Ectodermal cell (in vitro differentiated cells): ENCODE measurements around the gene DNAAF1.
"Not testable (repeated sequence)": the region's sequence is repeated elsewhere in the genome, so short reads cannot be mapped to it uniquely, and the experiment has no call there.

Source experiments
- H3K27ac ChIP-seq: 2 replicates; pipeline ENCODE4 v1.7.0; 2013; ENCODE audit warnings: mild to moderate bottlenecking, low read depth, low read length; ENCODE audit not compliant: insufficient read depth, poor library complexity, severe bottlenecking
- H3K27me3 ChIP-seq: 2 replicates; pipeline ENCODE4 v1.7.0; 2013; ENCODE audit warnings: mild to moderate bottlenecking, low read length; ENCODE audit not compliant: insufficient read depth, control insufficient read depth, poor library complexity, severe bottlenecking
- H3K36me3 ChIP-seq: one replicate; pipeline ENCODE4 v1.7.0; 2013; ENCODE audit warnings: low read length; ENCODE audit not compliant: control insufficient read depth, insufficient read depth
- H3K4me1 ChIP-seq: one replicate; pipeline ENCODE4 v1.7.0; 2013; ENCODE audit warnings: low read length; ENCODE audit not compliant: control insufficient read depth, insufficient read depth
- H3K4me3 ChIP-seq: 2 replicates; pipeline ENCODE4 v1.7.0; 2013; ENCODE audit warnings: low read depth, low read length, control low read depth; ENCODE audit not compliant: insufficient read depth
- H3K9me3 ChIP-seq: 2 replicates; pipeline ENCODE4 v1.7.0; 2013; ENCODE audit warnings: mild to moderate bottlenecking, low read length, moderate library complexity; ENCODE audit not compliant: control insufficient read depth
- WGBS, 2 experiments: methylation state at CpG; one replicate each; pipeline ENCODE4 v1.1.7; 2013; ENCODE audit warnings: missing lambda C conversion rate in 2 of 2; 5-methylcytosine and 5-hydroxymethylcytosine counted together

The DNAAF1 gene

DNA sequence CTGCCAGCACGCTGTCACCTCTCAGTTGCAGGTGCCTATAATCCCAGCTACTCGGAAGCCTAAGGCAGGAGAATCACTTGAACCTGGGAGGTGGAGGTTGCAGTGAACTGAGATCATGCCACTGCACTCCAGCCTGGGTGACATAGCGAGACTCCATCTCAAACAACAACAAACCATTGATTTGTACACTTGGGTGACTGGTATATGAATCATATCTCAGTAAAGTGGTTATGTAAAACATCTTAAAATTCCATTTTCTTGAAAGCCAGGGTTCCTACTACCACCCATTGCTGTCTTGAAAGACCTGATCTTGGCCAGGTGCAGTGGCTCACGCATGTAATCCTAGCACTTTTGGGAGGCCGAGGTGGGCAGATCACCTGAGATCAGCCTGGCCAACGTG is 60.0 kb downstream of the DNAAF1 start:
- not testable (repeated sequence) for H3K27ac ChIP-seq, H3K36me3 ChIP-seq, H3K4me1 ChIP-seq, H3K4me3 ChIP-seq, H3K9me3 ChIP-seq, H3K27me3 ChIP-seq
- WGBS, 2 experiments = 95% methylated on average over 6 of the region's 6 CpGs

- no peaks in the 10 kb centered on the region for H3K9me3 ChIP-seq
- H3K36me3 ChIP-seq = no peaks in the 10 kb centered on the region
- H3K4me1 ChIP-seq = no peaks in the 10 kb centered on the region
- H3K27ac ChIP-seq = no peak overlapping the region
- H3K27me3 ChIP-seq = no peaks in the 10 kb centered on the region
- WGBS, 2 experiments = 94% methylated on average over 18 of the region's 18 CpGs
- H3K4me3 ChIP-seq = no peak overlapping the region
Measured at GRCh38 chr16:84205976-84206691, 61.0 kb downstream of the DNAAF1 start.

DNA sequence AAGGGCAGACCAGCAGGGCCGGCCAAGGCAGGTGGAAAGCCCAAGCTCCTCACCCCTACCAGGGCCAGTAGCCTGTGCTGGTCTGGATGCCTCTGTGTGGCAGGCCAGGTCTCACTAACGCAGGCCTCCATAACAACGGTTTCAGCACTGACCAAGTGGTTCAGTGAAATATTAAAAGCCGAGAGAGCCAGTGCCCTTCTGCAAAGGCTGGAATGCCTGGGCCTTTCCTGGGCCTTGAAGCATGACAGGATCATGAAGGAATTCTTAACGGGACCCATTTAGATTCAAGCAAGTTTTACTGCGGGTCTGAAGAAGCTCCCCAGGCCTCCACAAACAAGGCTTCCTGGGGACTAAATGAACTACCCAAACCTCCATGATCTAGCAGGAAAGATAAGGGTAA is 62.1 kb downstream of the DNAAF1 start:
- WGBS, 2 experiments = 74 to 75% methylated on average over 6 of the region's 6 CpGs
- no peak overlapping the region for H3K27ac ChIP-seq

DNA sequence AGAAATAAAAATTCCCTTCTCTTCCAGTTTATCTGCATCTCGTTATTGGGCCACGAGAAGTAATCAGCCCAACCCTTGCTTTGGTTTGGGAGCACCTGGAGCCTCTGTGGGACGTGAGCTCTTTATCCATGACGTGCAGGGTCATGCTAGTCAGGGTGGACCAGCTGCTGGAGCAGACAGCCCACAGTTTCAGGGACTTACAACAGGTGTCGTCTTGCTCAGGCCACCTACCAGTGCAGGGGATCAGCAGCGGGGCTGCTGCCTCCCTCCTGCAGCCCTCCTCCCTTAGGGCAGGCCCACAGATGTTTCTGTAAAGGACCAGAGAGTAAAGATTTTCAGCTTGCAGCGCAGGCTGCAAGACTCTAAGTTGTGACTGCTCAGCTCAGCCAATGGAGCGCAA is 62.8 kb downstream of the DNAAF1 start:
- H3K36me3 ChIP-seq = no peaks in the 10 kb centered on the region
- WGBS, 2 experiments = 69 to 75% methylated on average over 8 of the region's 8 CpGs

More for the DNA sequence above, 62.1 kb downstream of the DNAAF1 start:
- no peaks in the 10 kb centered on the region for H3K27me3 ChIP-seq
- H3K36me3 ChIP-seq = no peaks in the 10 kb centered on the region
- no peaks in the 10 kb centered on the region for H3K4me1 ChIP-seq
- H3K4me3 ChIP-seq = no peak overlapping the region
- H3K9me3 ChIP-seq = no peaks in the 10 kb centered on the region

GRCh38 chr16:84209989-84210388 is 64.9 kb downstream of the DNAAF1 start:
- Histone ChIP-seq H3K27me3 (no peaks in the 10 kb centered on the region), H3K4me3 (no peak overlapping the region), H3K4me1 (no peaks in the 10 kb centered on the region), H3K27ac (no peak overlapping the region), H3K36me3 (no peaks in the 10 kb centered on the region), H3K9me3 (no peaks in the 10 kb centered on the region)
- WGBS, 2 experiments = 68 to 70% methylated on average over 2 of the region's 2 CpGs

More for the DNA sequence above, 62.8 kb downstream of the DNAAF1 start:
- no peaks in the 10 kb centered on the region for H3K27me3 ChIP-seq
- H3K4me3 ChIP-seq = no peak overlapping the region
- H3K27ac ChIP-seq = no peak overlapping the region
- no peaks in the 10 kb centered on the region for H3K9me3 ChIP-seq
- H3K4me1 ChIP-seq = no peaks in the 10 kb centered on the region

GRCh38 chr16:84212154-84212553 is 67.0 kb downstream of the DNAAF1 start:
- 90 to 93% methylated on average over 4 of the region's 4 CpGs for WGBS, 2 experiments

DNA sequence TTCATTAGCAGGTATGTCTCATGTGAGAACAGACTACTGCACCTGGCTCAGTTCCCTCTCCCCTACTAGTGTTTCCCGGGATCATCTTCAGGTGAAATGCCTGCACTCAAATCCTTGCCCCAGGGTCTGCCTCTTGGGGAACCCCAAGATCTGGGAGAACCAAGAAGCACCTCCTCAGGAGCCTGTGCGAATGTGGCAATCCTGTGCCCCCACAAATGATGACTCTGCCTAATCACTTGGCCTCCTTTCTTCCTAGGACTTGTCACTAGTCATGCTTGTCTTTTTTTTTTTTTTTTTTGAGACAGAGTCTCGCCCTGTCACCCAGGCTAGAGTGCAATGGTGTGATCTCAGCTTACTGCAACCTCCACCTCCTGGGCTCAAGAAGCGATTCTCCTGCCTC is 67.5 kb downstream of the DNAAF1 start:
- Histone ChIP-seq H3K4me3 (no peak overlapping the region), H3K27me3 (no peaks in the 10 kb centered on the region), H3K4me1 (no peaks in the 10 kb centered on the region), H3K36me3 (no peaks in the 10 kb centered on the region), H3K9me3 (no peaks in the 10 kb centered on the region), H3K27ac (no peak overlapping the region)
- 89 to 93% methylated on average over 4 of the region's 4 CpGs for WGBS, 2 experiments

More at GRCh38 chr16:84212154-84212553, 67.0 kb downstream of the DNAAF1 start:
- Histone ChIP-seq H3K4me1 (no peaks in the 10 kb centered on the region), H3K9me3 (no peaks in the 10 kb centered on the region), H3K4me3 (no peak overlapping the region), H3K27me3 (no peaks in the 10 kb centered on the region), H3K36me3 (no peaks in the 10 kb centered on the region), H3K27ac (no peak overlapping the region)

DNA sequence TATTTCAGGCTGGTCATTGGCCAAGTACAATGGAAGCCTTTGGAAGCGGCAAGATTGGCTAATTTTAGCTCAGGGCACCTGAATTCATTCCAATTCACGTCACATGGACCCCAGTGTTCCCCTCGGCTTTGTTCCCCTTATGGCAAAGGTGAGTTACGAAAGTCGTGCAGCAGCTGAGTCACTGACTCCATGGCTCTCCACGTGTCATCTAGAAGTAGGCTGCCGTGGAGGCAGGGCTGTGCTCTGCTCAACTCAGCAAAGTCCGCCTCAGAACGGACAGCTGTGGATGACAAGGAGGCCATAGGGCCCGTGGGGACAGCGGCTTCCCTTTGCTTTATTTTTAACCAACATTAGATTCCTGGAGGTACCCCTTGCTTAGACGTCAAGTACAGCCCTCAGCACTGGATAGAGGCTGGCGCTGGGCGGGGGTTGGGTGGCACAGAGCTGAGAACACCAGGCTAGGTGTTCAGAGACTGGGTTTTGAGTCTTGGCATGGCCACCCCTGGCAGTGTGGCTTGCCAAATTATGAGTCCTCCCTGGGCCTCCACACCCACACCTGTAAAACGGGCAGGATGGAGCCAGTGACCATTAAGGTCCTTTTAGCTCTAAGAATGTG is 69.5 kb downstream of the DNAAF1 start:
- H3K9me3 ChIP-seq = no peaks in the 10 kb centered on the region
- no peak overlapping the region for H3K27ac ChIP-seq
- no peaks in the 10 kb centered on the region for H3K4me1 ChIP-seq
- 92% methylated on average over 15 of the region's 15 CpGs for WGBS, 2 experiments
- H3K36me3 ChIP-seq = no peaks in the 10 kb centered on the region
- no peaks in the 10 kb centered on the region for H3K27me3 ChIP-seq
- no peak overlapping the region for H3K4me3 ChIP-seq

DNA sequence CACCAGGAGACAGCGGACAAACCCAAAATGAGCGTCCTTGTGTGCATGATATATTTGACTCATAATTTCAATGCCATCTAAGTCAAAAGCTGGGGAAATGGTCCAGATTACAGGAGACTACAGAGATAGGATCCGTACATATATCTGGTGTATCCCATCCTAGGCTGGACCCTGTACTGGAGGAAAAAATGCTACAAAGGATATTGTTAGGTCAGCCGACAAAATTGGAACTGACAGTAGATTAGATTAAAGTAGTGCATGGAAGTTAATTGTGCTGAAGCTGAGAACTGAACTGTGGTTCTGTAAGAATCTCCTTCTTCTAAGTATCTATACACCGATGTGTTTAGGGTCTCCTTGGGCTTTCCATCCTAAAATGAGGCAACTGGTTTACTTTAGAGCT is 70.4 kb downstream of the DNAAF1 start:
- 89 to 95% methylated on average over 4 to 5 of the region's 5 CpGs for WGBS, 2 experiments
- H3K4me1 ChIP-seq = no peaks in the 10 kb centered on the region
- H3K9me3 ChIP-seq = no peaks in the 10 kb centered on the region
- no peaks in the 10 kb centered on the region for H3K27me3 ChIP-seq
- no peaks in the 10 kb centered on the region for H3K36me3 ChIP-seq
- H3K27ac ChIP-seq = no peak overlapping the region
- no peak overlapping the region for H3K4me3 ChIP-seq

DNA sequence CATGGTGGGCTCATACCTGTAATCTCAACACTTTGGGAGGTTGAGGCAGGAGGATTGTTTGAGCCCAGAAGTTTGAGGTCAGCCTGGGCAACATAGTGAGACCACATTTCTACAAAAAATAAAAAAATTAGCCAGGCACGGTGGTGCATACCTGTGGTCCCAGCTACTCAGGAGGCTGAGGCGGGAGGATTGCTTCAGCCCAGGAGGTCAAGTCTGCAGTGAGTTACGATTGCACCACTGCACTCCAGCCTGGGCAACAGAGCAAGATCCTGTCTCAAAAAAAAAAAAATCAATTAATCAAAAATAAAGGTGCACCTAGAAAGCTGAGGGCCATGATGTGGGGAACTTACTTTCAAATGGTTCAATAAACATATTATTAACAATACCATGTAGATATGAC is 71.0 kb downstream of the DNAAF1 start:
- not testable (repeated sequence) for H3K4me1 ChIP-seq, H3K27ac ChIP-seq, H3K27me3 ChIP-seq, H3K9me3 ChIP-seq, H3K4me3 ChIP-seq, H3K36me3 ChIP-seq
- WGBS, 2 experiments = 86 to 89% methylated on average over 3 of the region's 3 CpGs
